GM21619 (cell line): ENCODE results near the gene TRIM41.

Source experiments
- ATAC-seq: cut with Tn5 transposase; IDR thresholded peaks from one replicate; pipeline ENCODE4 v1.9.1; 2021; ENCODE audit not compliant: unreplicated experiment

The TRIM41 gene

GRCh38 chr5:181231432-181231831 is 8.4 kb downstream of the TRIM41 start:
- ATAC-seq = no peak

GRCh38 chr5:181232593-181232992 is 9.5 kb downstream of the TRIM41 start:
- no peak for ATAC-seq

GRCh38 chr5:181233088-181233800 is 10.2 kb downstream of the TRIM41 start:
- no peak for ATAC-seq

GRCh38 chr5:181233801-181234454 is 10.8 kb downstream of the TRIM41 start:
- no peak for ATAC-seq

- ATAC-seq = no peak
Observed at GRCh38 chr5:181234455-181235306, 11.6 kb downstream of the TRIM41 start.

- no peak for ATAC-seq
Observed at GRCh38 chr5:181235323-181235688, 12.2 kb downstream of the TRIM41 start.

- no peak for ATAC-seq
Observed at GRCh38 chr5:181235689-181236366, 12.7 kb downstream of the TRIM41 start.

- ATAC-seq = no peak
Observed at GRCh38 chr5:181236471-181236870, 13.4 kb downstream of the TRIM41 start.

- no peak for ATAC-seq
Observed at GRCh38 chr5:181236954-181237641, 14.0 kb downstream of the TRIM41 start.

- ATAC-seq = no peak
Observed at GRCh38 chr5:181237729-181238385, 14.8 kb downstream of the TRIM41 start.

- ATAC-seq = no peak
Observed at GRCh38 chr5:181239062-181239663, 16.1 kb downstream of the TRIM41 start.

- ATAC-seq = no peak
Observed at GRCh38 chr5:181241393-181241975, 18.4 kb downstream of the TRIM41 start.

GRCh38 chr5:181242031-181242451 is 19.0 kb downstream of the TRIM41 start:
- ATAC-seq = no peak

- no peak for ATAC-seq
Observed at GRCh38 chr5:181243018-181243563, 20.0 kb downstream of the TRIM41 start.

GRCh38 chr5:181243564-181244343 is 20.7 kb downstream of the TRIM41 start, which contains the start of gene RACK1:
RACK1 (minus strand) TSS chr5:181243906; CDS start chr5:181243800, 106 bp downstream.
- ATAC-seq = peak; percentile 59

GRCh38 chr5:181245427-181246275 is 22.6 kb downstream of the TRIM41 start:
- ATAC-seq = peak; percentile 0
